COLO668 (cell line): Measurements from ENCODE around the gene RAB40A.

Experiments
- DNase-seq: peaks from one replicate; lab custom pipeline; 2025; ENCODE audit not compliant: unreplicated experiment; lab: John Stamatoyannopoulos, UW

Gene RAB40A

DNA sequence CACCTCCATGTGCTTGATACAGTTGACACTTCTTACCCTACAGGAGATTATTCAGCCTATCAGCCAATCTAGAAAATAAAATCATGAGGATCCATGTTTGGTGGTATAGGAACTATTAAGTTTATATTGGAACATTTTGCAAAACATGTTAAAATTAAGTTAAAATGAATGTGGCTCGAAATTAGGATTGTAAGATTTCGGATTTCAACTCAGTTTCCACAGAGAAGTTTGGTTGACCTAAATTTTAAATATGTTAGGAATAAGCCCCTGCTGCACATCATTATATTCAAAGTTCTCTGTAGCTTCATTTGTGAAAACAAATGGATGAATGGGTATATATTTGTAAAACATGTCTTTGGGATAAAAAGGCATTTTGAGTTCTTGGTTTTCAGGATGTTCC, at the start of gene RAB40A:
Gene RAB40A, minus strand, starts transcription at position 101 of the 400 bp plus-strand sequence. CDS start 18,733 bp downstream, outside the sequence.
- DNase-seq, result no peak

- no peak for DNase-seq
Measured at GRCh38 chrX:103565752-103566151, 46.5 kb upstream of the RAB40A start.

- DNase-seq, result no peak
Measured at GRCh38 chrX:103565197-103565596, 45.9 kb upstream of the RAB40A start.

DNA sequence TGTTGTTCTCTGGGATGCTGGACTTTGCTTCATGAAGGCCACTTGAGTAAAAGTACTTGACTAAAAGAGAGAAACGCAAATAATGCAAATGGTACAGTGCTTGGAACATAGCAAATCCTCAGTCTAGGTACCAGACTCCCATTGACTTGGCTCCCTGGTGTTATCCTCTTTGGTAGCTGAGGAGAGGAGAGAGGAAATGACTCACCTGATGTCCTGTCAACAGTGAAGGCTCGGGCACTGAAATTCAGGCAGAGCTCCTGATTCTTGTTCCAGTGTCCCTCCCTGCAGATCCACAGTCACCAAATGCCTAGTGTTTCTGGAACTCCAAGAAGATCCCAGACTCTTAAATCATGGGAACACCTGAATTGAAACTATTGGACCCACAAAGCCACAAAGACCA, 43.5 kb upstream of the RAB40A start:
- DNase-seq, result no peak

DNA sequence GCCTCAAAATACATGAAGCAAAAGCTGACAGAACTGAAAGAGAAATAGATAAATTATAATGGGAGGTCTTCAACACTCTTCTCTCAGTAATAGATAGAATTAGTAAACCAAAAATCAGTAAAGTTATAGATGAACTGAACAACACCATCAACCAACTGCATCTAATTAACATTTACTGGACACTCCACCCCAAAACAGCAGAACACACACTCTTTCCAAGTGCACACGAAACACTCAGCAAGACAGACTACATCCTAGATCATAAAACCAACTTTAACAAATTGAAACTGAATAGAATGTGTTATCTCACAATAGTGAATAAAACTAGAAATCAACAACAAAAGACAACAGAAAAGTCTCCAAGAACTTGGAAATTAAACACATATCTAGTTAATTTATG, 41.0 kb upstream of the RAB40A start:
- no peak for DNase-seq

GRCh38 chrX:103556963-103557612, 37.8 kb upstream of the RAB40A start:
- DNase-seq, result peak; percentile 45

DNA sequence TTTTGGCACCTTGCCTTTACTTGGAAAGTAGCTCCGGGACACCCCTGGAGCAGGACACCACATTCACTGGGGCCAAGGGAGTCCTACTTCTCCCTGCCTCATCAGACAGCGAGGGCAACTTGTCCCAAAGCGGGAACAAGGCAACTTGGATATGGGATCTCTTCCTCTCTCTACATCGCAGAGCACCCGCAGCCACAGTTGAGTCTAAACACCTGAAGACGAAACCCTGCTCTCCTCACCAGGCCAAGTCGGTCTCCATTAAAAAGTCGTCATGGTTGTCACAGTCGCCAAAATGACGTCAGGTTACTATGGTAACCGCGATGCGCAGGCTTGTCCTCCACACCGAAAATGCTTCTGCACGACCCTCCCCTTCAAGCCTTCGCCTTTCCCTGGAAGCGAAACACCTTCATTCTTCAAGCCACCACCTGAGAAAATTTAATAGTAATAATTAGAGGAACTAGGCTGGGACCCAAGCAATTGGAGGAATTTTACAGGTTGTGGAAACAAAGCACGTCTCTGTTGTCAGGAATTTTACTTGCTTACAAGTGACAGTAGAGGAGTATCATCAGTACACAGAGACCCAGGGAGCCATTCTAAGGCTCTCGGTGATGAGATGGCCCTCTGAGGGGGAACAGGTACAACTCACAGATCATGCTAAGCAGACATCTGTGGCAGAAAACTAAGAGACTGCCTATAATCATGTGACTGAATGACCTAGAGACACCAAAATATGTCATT, 35.6 kb upstream of the RAB40A start:
- no peak for DNase-seq

DNA sequence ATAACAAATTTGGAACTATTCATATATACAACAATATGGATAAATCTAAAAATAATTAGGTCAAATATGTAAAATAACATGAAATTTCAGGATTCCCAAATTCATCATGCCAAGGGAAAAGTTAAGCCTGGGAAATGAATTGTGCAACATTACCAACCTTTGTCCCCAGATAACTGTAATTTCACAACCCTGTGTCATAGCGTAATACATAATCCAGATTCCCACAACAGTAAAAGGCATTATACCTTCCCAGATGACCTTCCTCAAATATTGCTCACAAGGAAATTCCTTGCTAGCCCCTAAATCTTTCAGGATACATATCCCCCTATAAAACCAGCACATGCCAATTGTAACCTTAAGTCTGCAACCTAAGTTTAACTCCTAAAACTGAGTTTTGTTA, 32.9 kb upstream of the RAB40A start:
- no peak for DNase-seq

GRCh38 chrX:103550415-103551051, 31.2 kb upstream of the RAB40A start:
- no peak for DNase-seq

DNA sequence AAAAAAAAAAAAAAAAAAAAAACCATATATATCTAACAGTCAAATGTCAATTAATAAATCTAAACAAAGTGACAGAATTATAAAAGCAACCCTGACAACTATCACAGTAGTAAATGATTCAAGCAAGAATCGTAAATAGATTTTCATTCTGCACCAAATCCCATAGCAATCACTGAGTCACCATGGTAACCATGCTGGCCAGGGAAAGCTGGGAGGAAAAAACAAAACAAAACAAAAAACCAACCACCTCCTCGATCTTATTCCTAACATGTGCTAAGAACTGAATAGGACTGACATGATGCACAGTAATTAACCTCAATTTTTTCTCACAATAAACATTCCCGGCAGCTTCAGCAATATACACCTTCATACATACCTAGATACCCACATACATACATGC, 30.6 kb upstream of the RAB40A start:
- no peak for DNase-seq

GRCh38 chrX:103540145-103540544, 20.9 kb upstream of the RAB40A start:
- no peak for DNase-seq

DNA sequence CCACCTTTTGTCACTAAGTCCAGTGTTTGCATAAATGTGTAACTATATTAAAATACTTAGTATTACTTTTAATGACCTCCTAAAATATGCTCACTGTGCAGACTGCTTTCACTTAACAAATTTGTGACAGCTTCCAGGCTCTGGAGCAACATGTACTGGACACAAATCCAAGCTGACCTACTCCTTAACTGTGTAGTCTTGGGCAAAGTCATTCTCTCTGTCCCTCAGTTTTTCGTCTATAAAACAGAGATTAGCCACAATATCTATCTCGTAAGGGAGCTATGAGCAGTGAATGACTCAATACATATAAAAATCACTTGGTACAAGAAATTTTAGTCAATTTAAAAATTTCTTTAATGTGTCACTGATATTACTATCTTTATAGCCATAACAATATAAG, 20.4 kb upstream of the RAB40A start:
- no peak for DNase-seq

DNA sequence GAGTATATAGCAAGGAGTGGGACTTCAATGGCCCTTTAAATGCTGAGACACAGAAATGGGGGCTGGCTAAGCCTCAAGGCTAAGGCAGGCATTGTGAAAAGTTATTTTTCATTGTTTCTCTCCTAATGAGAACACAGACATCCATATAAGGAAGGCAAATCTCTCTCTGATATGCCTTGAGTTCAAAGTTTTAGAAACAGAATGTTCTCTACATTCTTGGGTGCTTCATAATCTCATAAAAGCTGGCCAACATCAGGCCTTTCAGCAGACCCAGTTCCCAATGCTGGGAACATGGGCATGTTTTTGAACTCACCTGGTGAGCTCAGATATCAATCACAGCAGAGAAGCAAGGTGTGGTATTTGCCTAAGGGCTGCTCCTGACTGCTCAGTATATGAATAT, 19.4 kb upstream of the RAB40A start:
- no peak for DNase-seq

GRCh38 chrX:103537871-103538387, 18.6 kb upstream of the RAB40A start:
- DNase-seq, result no peak

GRCh38 chrX:103536732-103537131, 17.4 kb upstream of the RAB40A start:
- no peak for DNase-seq

GRCh38 chrX:103536071-103536470, 16.8 kb upstream of the RAB40A start:
- no peak for DNase-seq

DNA sequence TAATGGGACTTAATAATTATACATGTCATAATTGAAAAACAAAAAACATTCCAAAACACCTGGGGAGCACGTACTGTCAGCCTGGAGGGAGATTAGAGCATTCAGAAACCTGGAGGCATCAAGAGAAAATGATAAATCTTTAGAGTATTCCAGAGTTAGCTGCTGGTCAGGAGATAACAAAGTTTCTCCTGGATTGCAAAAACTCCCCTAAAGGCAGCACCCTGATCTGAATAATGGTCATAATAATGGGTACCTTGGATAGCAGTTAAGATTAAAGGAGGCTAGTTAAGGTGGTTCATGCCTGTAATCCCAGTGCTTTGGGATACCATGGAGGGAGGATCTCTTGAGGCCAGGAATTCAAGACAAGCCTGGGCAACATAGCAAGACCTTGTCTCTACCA, 15.9 kb upstream of the RAB40A start:
- no peak for DNase-seq

DNA sequence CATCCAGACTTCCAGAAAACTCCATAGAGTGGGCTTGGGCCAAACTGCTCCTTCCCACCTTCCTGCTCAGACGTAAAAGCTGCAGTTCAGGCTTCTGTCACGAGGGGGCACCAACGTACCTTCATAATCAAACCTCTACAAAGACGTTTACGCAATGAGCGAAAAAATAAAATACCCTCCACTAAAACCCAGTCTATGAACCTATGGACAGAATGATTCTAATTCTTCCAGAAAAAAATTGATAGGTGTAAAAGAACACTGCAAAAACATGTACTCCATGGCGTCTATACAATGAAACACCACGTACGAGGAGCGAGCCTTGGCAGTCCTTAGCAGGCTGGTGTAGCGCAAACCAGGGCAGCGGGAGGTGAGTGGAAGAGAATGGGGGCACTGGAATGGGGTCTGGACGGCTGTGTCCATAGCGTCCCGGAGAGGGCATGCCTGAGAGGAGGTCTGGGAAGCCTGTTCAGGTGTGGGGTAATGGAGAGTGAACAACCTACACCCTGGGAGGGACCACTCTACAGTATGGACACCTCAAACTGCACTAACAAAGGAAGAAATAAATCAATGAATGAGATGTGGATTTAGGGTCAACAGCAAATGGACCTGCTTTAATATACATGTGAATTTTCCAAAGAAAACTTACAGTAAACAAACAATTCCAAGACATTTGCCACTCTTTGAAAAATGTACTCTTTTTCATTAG, 14.4 kb upstream of the RAB40A start:
- peak; percentile 64 for DNase-seq

GRCh38 chrX:103531002-103531401, 11.7 kb upstream of the RAB40A start:
- DNase-seq, result no peak

DNA sequence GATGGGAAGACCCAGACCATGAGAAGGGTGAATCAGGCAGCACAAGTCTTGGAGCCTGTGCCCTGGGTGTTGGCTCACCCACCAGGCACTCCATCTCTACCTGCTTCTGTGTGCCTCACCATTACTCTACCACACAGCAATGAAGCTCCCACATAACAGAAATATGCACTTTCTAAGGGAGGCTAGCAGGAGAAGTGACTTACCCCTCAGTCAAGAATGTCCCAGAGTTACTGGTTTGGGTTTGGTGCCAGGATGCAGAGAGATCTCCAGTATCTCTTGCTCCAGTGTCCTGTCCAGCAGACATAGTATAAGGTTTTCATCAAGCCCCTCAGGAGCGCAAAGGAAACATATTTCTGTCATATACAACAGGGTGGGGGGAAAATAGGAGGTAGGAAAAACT, 11.3 kb upstream of the RAB40A start:
- DNase-seq, result no peak

- DNase-seq, result no peak
Measured at GRCh38 chrX:103529550-103529949, 10.3 kb upstream of the RAB40A start.
